SW480 (cell line): ENCODE results near the gene JMJD8.
A peak's percentile ranks its signal among the peaks of the same experiment; 100 is the strongest.

Source experiments
- DNase-seq: peaks from one replicate; pipeline ENCODE4 v3.0.0-alpha.2; 2016; ENCODE audit warnings: low spot score

The JMJD8 gene

GRCh38 chr16:689175-689897 is 5.2 kb upstream of the JMJD8 start:
- DNase-seq = no peak

- DNase-seq = no peak
Observed at GRCh38 chr16:687499-687898, 3.4 kb upstream of the JMJD8 start.

- no peak for DNase-seq
Observed at GRCh38 chr16:686459-687260, 2.5 kb upstream of the JMJD8 start.

GRCh38 chr16:685967-686366 is 1.8 kb upstream of the JMJD8 start:
- peak; percentile 63 for DNase-seq

GRCh38 chr16:684961-685696 is 995 bp upstream of the JMJD8 start:
- peak; percentile 88 for DNase-seq

- no peak for DNase-seq
Observed at GRCh38 chr16:683396-684070, 601 bp downstream of the JMJD8 start.

GRCh38 chr16:682493-683395 is 1.4 kb downstream of the JMJD8 start:
- no peak for DNase-seq

GRCh38 chr16:681746-682427 is 2.2 kb downstream of the JMJD8 start:
- DNase-seq = no peak

GRCh38 chr16:680967-681745 is 3.0 kb downstream of the JMJD8 start:
- DNase-seq = peak; percentile 54

GRCh38 chr16:680625-680945 is 3.5 kb downstream of the JMJD8 start:
- no peak for DNase-seq

- peak; percentile 82 for DNase-seq
Observed at GRCh38 chr16:679814-680624, 4.1 kb downstream of the JMJD8 start, which contains the start of gene STUB1. Gene STUB1 (plus strand): TSS chr16:680410. CDS start chr16:680526, 116 bp downstream.

- peak; percentile 86 for DNase-seq
Observed at GRCh38 chr16:678858-679813, 5.0 kb downstream of the JMJD8 start.

GRCh38 chr16:678209-678857 is 5.8 kb downstream of the JMJD8 start:
- DNase-seq = no peak

GRCh38 chr16:677316-678190 is 6.6 kb downstream of the JMJD8 start:
- no peak for DNase-seq

GRCh38 chr16:676913-677312 is 7.2 kb downstream of the JMJD8 start:
- peak; percentile 91 for DNase-seq

GRCh38 chr16:676565-676902 is 7.6 kb downstream of the JMJD8 start:
- DNase-seq = no peak
